Natural killer cell treated with Interleukin-12 subunit alpha and Interleukin-12 subunit beta and Interleukin-15 and Interleukin-18, amount 100 ng/mL, for 72 hours (primary cell): Measurements from ENCODE around the gene SF3A2. TPM values are rescaled to one million over a fixed set of nuclear protein-coding genes. Genes with fewer than 3 reads are reported as not detected.

Experiments
- ATAC-seq, 2 donors: fragments of 150-1000 bp; cut with Tn5 transposase in 1 of 2; sonication (Bioruptor Pico), chemical (Tn5 transposase) in 1 of 2; 2 replicates each; pipeline ENCODE4 v1.10.0; 2021
- DNase-seq: peaks from one replicate; pipeline ENCODE4 v3.0.0; 2022; ENCODE audit warnings: low spot score
- H3K27ac Mint-ChIP-seq, 2 donors: 1 replicate in 1 of 2; 2 replicates in 1 of 2; pipeline ENCODE4 v1.8.0; 2022; ENCODE audit warnings: mixed read lengths in 2 of 2, mild to moderate bottlenecking in 1 of 2, moderate library complexity in 1 of 2
- H3K27me3 Mint-ChIP-seq, 2 donors: 1 replicate in 1 of 2; 2 replicates in 1 of 2; pipeline ENCODE4 v1.8.0; 2022; ENCODE audit warnings: mixed read lengths in 2 of 2
- H3K36me3 Mint-ChIP-seq: one replicate; pipeline ENCODE4 v1.8.0; 2022; ENCODE audit warnings: mixed read lengths
- H3K4me1 Mint-ChIP-seq, 2 donors: 1 replicate in 1 of 2; 2 replicates in 1 of 2; pipeline ENCODE4 v1.8.0; 2022; ENCODE audit warnings: low read depth in 2 of 2, mixed read lengths in 2 of 2, mild to moderate bottlenecking in 1 of 2
- H3K4me3 Mint-ChIP-seq: one replicate; pipeline ENCODE4 v1.8.0; 2022; ENCODE audit warnings: mixed read lengths
- H3K9me3 Mint-ChIP-seq: 2 replicates; pipeline ENCODE4 v1.8.0; 2022; ENCODE audit warnings: mixed read lengths
- total RNA-seq, 2 donors: library from RNA; stranded (reverse); gene quantifications; one replicate each; pipeline ENCODE4 v1.2.3, GENCODE V29; 2022

The SF3A2 gene
- total RNA-seq, 2 donors from 2014 or later: 99.2 to 192 TPM

DNA sequence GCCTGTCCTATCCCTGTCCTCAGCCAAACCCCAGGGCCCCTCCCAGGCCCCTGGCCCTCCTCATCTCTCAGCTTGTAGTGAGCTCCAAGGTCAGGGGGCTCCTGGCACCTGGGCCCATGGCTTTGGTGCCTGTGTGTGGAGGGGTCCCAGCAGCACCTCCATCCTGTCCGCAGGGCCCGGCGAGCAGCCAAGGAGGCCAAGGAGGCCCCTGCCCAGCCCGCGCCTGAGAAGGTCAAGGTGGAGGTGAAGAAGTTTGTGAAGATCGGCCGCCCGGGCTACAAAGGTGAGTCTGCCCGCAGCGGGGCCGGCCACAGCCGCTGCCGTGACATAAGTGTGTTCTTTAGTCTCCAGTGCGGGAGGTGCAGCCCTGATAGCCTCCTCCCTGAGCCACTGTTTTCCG is 8.6 kb downstream of the SF3A2 start:
- Mint-ChIP-seq H3K9me3 (no peaks in the 10 kb centered on the region), H3K27me3 (no peaks in the 10 kb centered on the region), H3K27ac (no peak overlapping the region), H3K4me1 (peaks cover 19 to 24% of the 10 kb centered on the region in 2 donors), H3K36me3 (no peaks in the 10 kb centered on the region), H3K4me3 (no peak overlapping the region)
- no peak for DNase-seq
- no peak for ATAC-seq

DNA sequence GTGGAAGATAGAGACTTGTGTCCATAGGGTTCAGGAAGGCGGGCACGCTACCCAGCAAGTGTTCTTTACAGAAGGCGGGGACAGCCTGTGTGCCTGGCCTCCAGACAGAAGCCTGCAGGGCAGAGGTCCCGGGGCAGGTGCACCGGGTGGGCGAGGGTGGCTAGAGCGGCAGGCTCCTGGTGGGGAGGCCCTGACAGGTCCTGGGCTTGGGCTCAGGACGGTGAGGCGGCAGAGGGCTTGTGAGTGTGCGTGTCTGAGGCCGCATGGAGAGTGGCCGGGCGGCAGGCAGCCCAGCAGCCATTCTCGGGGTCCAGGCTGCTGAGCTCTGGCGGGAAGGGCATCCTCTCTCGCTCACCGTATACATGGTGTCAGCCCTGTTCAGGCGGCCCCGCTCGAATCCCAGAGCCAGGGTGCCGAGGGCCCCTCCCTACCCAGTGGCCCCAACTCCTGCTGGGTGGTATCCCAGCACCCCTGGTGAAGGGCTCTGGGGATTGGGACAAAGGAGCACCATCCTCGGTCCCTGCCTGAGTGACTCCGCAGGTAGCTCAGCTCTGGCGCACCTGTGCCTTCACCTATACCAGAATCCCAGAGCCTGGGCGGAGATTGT is 9.5 kb downstream of the SF3A2 start:
- Mint-ChIP-seq H3K4me1 (peaks cover 10 to 16% of the 10 kb centered on the region in 2 donors), H3K27me3 (no peaks in the 10 kb centered on the region), H3K9me3 (no peaks in the 10 kb centered on the region), H3K36me3 (no peaks in the 10 kb centered on the region), H3K4me3 (no peak overlapping the region), H3K27ac (no peak overlapping the region)
- ATAC-seq: no peak
- DNase-seq: no peak

- Mint-ChIP-seq H3K27ac (no peak overlapping the region), H3K36me3 (no peaks in the 10 kb centered on the region), H3K9me3 (no peaks in the 10 kb centered on the region), H3K4me1 (peaks cover 6 to 9% of the 10 kb centered on the region in 2 donors), H3K27me3 (no peaks in the 10 kb centered on the region), H3K4me3 (no peak overlapping the region)
- ATAC-seq: no peak
- no peak for DNase-seq
These were observed 10.3 kb downstream of the SF3A2 start for GRCh38 chr19:2246801-2247361.

GRCh38 chr19:2247433-2248101 is 10.9 kb downstream of the SF3A2 start:
- Mint-ChIP-seq H3K27ac (no peak overlapping the region), H3K27me3 (no peaks in the 10 kb centered on the region), H3K4me1 (peaks cover 2 to 4% of the 10 kb centered on the region in 2 donors), H3K9me3 (no peaks in the 10 kb centered on the region), H3K4me3 (no peak overlapping the region), H3K36me3 (no peaks in the 10 kb centered on the region)
- ATAC-seq (no peak), DNase-seq (no peak)

GRCh38 chr19:2248136-2249009 is 11.7 kb downstream of the SF3A2 start:
- Mint-ChIP-seq H3K9me3 (no peaks in the 10 kb centered on the region), H3K27me3 (no peaks in the 10 kb centered on the region), H3K4me1 (peaks cover 0 to 4% of the 10 kb centered on the region in 2 donors), H3K4me3 (no peak overlapping the region), H3K36me3 (no peaks in the 10 kb centered on the region), H3K27ac (no peak overlapping the region)
- ATAC-seq: no peak
- no peak for DNase-seq

- H3K27ac Mint-ChIP-seq: no peak within 1 kb of the TSS
- H3K27me3 Mint-ChIP-seq: no peaks in the 10 kb centered on the region
- DNase-seq: no peak
- H3K4me3 Mint-ChIP-seq: no peak within 1 kb of the TSS
- no peaks in the 10 kb centered on the region for H3K36me3 Mint-ChIP-seq
- no peak for ATAC-seq
- H3K9me3 Mint-ChIP-seq: no peaks in the 10 kb centered on the region
- peaks cover 0 to 4% of the 10 kb centered on the region in 2 donors for H3K4me1 Mint-ChIP-seq
These were observed 12.6 kb downstream of the SF3A2 start, which contains the start of gene AMH for GRCh38 chr19:2249010-2249866. Gene AMH (plus strand): TSS chr19:2249323. CDS start chr19:2249333, 10 bp downstream.

DNA sequence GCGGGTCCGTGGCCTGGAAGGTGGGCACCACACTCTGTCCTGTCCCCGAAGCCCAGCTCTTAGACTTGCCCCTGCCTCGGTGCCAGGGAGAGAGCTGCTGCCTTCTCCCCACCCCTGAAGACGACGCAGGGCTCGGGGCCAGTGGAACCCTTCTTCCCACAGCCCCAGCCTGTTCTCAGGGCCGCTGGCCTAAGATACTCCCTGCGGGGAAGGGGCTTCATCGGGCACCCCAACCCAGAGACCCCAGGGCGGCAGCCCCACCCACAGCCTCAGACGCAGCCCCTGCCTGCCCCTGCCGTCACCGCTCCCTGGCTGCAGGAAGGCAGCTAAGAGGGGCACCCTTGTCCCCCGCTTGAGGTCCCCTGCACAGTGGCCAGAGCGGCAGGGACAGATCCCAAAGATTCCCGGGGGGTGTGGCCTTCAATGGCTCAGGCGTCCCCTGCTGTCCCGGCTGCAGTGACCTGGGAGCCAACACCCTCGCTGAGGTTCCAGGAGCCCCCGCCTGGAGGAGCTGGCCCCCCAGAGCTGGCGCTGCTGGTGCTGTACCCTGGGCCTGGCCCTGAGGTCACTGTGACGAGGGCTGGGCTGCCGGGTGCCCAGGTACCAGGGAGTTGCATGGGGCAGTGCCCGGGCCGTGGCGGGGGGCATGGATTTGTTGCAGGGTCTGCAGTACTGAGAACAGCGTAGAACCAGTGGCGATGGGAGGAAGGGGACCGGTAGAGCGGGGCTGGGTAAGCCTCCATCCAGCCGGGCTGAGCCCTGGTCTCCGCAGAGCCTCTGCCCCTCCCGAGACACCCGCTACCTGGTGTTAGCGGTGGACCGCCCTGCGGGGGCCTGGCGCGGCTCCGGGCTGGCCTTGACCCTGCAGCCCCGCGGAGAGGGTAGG is 13.5 kb downstream of the SF3A2 start:
- no peaks in the 10 kb centered on the region for H3K27me3 Mint-ChIP-seq
- DNase-seq: no peak
- H3K4me3 Mint-ChIP-seq: no peak overlapping the region
- peak in 1 of 2 donors; percentile 1 for ATAC-seq
- peaks cover 0 to 4% of the 10 kb centered on the region in 2 donors for H3K4me1 Mint-ChIP-seq
- H3K9me3 Mint-ChIP-seq: no peaks in the 10 kb centered on the region
- H3K27ac Mint-ChIP-seq: no peak overlapping the region
- H3K36me3 Mint-ChIP-seq: no peaks in the 10 kb centered on the region

DNA sequence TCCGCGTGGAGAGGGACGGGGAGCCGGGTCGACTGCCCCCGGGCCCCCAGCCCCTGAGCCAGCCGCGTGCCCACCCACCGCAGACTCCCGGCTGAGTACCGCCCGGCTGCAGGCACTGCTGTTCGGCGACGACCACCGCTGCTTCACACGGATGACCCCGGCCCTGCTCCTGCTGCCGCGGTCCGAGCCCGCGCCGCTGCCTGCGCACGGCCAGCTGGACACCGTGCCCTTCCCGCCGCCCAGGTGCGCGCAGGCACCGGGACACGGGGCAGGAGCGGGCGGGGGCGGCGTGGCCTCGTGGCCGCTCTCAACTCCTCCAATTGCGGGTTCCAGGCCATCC is 14.1 kb downstream of the SF3A2 start:
- H3K27me3 Mint-ChIP-seq: no peaks in the 10 kb centered on the region
- H3K4me3 Mint-ChIP-seq: no peak overlapping the region
- H3K9me3 Mint-ChIP-seq: no peaks in the 10 kb centered on the region
- no peak for ATAC-seq
- DNase-seq: no peak
- H3K4me1 Mint-ChIP-seq: peaks cover 0 to 4% of the 10 kb centered on the region in 2 donors
- H3K27ac Mint-ChIP-seq: no peak overlapping the region
- no peaks in the 10 kb centered on the region for H3K36me3 Mint-ChIP-seq

DNA sequence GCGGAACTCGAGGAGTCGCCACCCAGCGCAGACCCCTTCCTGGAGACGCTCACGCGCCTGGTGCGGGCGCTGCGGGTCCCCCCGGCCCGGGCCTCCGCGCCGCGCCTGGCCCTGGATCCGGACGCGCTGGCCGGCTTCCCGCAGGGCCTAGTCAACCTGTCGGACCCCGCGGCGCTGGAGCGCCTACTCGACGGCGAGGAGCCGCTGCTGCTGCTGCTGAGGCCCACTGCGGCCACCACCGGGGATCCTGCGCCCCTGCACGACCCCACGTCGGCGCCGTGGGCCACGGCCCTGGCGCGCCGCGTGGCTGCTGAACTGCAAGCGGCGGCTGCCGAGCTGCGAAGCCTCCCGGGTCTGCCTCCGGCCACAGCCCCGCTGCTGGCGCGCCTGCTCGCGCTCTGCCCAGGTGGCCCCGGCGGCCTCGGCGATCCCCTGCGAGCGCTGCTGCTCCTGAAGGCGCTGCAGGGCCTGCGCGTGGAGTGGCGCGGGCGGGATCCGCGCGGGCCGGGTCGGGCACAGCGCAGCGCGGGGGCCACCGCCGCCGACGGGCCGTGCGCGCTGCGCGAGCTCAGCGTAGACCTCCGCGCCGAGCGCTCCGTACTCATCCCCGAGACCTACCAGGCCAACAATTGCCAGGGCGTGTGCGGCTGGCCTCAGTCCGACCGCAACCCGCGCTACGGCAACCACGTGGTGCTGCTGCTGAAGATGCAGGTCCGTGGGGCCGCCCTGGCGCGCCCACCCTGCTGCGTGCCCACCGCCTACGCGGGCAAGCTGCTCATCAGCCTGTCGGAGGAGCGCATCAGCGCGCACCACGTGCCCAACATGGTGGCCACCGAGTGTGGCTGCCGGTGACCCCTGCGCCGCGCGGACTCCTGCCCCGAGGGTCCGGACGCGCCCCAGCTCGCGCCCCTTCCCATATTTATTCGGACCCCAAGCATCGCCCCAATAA is 14.8 kb downstream of the SF3A2 start:
- Mint-ChIP-seq H3K36me3 (no peaks in the 10 kb centered on the region), H3K27ac (no peak overlapping the region), H3K9me3 (no peaks in the 10 kb centered on the region), H3K4me3 (no peak overlapping the region), H3K4me1 (peaks cover 0 to 4% of the 10 kb centered on the region in 2 donors), H3K27me3 (no peaks in the 10 kb centered on the region)
- ATAC-seq (peak in 1 of 2 donors; percentile 8), DNase-seq (no peak)

GRCh38 chr19:2252055-2252796 is 15.6 kb downstream of the SF3A2 start:
- ATAC-seq: no peak
- no peaks in the 10 kb centered on the region for H3K36me3 Mint-ChIP-seq
- no peak for DNase-seq
- no peak overlapping the region for H3K27ac Mint-ChIP-seq
- no peaks in the 10 kb centered on the region for H3K27me3 Mint-ChIP-seq
- H3K9me3 Mint-ChIP-seq: no peaks in the 10 kb centered on the region
- H3K4me3 Mint-ChIP-seq: peak overlapping the region; percentile 39
- peaks cover 0 to 4% of the 10 kb centered on the region in 2 donors for H3K4me1 Mint-ChIP-seq

DNA sequence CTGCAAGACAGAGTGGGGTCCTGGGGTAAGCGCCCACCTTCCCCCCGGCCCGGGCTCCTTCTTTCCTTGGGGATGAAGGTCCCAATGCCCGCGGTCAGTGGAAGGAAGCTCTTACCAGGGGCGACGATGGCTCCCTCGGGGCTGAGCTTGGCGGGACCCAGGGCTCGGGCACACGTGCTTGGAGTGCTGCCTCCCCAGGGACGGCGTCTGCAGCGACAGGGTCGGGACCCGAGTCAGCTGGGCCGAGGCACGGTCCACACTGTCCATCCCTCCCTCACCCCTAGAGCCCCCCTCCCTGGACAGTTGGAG is 16.1 kb downstream of the SF3A2 start:
- Mint-ChIP-seq H3K36me3 (no peaks in the 10 kb centered on the region), H3K27ac (no peak overlapping the region), H3K9me3 (no peaks in the 10 kb centered on the region), H3K4me1 (peaks cover 0 to 4% of the 10 kb centered on the region in 2 donors), H3K4me3 (peak overlapping the region; percentile 39), H3K27me3 (no peaks in the 10 kb centered on the region)
- peak in 1 of 2 donors; percentile 3 for ATAC-seq
- DNase-seq: no peak
